HL-60 (cell line): ENCODE results near the gene CHL1.

Experiments used
- CTCF ChIP-seq: IDR thresholded peaks from one replicate; pipeline ENCODE4 v1.5.1; 2011; ENCODE audit warnings: low read length, control low read depth, inconsistent platforms; ENCODE audit not compliant: insufficient read depth
- GABPA ChIP-seq: IDR thresholded peaks from 2 replicates; pipeline ENCODE4 v1.6.1; 2012; ENCODE audit warnings: low read depth
- POLR2AphosphoS5 ChIP-seq: IDR thresholded peaks from 2 replicates; pipeline ENCODE4 v1.6.1; 2012; ENCODE audit warnings: low read depth
- REST ChIP-seq: IDR thresholded peaks from 2 replicates; pipeline ENCODE4 v1.6.1; 2012; ENCODE audit warnings: low read depth; ENCODE audit not compliant: insufficient replicate concordance
- SPI1 ChIP-seq: IDR thresholded peaks from 2 replicates; pipeline ENCODE4 v1.6.1; 2012; ENCODE audit warnings: low read depth, mild to moderate bottlenecking, borderline replicate concordance

- TF ChIP-seq POLR2AphosphoS5 (no peak), CTCF (no peak), SPI1 (no peak), GABPA (no peak), REST (no peak)
Measured at GRCh38 chr3:247916-248315, 51.4 kb downstream of the CHL1 start.
